ENCODE data around the gene TMEM135. TPM values are rescaled to one million over a fixed set of nuclear protein-coding genes. Genes with fewer than 3 reads are reported as not detected.

Gene TMEM135
- total and polyA plus RNA-seq, 2 donors from 2014 or later = 12.0 to 24.6 TPM

GRCh38 chr11:87030458-87031054, 7.2 kb upstream of the TMEM135 start:
- Histone ChIP-seq H3K4me1 (ENCODE audit: control insufficient read depth in 2 of 3, insufficient read depth in 2 of 3, low read depth in 1 of 3, low read length in 3 of 3) (no peaks in the 10 kb centered on the region), H3K27ac (ENCODE audit: low read depth in 2 of 2, low read length in 2 of 2) (no peak overlapping the region), H3K4me3 (ENCODE audit: low read length in 3 of 3) (no peak overlapping the region), H3K27me3 (ENCODE audit: control insufficient read depth, insufficient read depth, low read length) (no peaks in the 10 kb centered on the region), H3K9ac (ENCODE audit: low read length in 3 of 3) (no peak overlapping the region), H3K36me3 (ENCODE audit: control insufficient read depth in 2 of 3, insufficient read depth in 3 of 3, low read length in 3 of 3) (no peaks in the 10 kb centered on the region), H3K9me3 (ENCODE audit: control insufficient read depth in 2 of 3, insufficient read depth in 1 of 3, low read length in 3 of 3) (no peaks in the 10 kb centered on the region)
- DNase-seq (no peak), FAIRE-seq (no peak)
- TF ChIP-seq CTCF (IDR thresholded peaks at IDR 0.05; ENCODE audit: borderline replicate concordance, extremely low read depth, insufficient read depth) = no peak
- intact Hi-C loops (cut with DNase I) = no loop called here

- Histone ChIP-seq H3K36me3 (ENCODE audit: control insufficient read depth in 2 of 3, insufficient read depth in 3 of 3, low read length in 3 of 3) (no peaks in the 10 kb centered on the region), H3K27ac (ENCODE audit: low read depth in 2 of 2, low read length in 2 of 2) (no peak overlapping the region), H3K4me3 (ENCODE audit: low read length in 3 of 3) (no peak overlapping the region), H3K9ac (ENCODE audit: low read length in 3 of 3) (no peak overlapping the region), H3K4me1 (ENCODE audit: control insufficient read depth in 2 of 3, insufficient read depth in 2 of 3, low read depth in 1 of 3, low read length in 3 of 3) (no peaks in the 10 kb centered on the region), H3K27me3 (ENCODE audit: control insufficient read depth, insufficient read depth, low read length) (no peaks in the 10 kb centered on the region), H3K9me3 (ENCODE audit: control insufficient read depth in 2 of 3, insufficient read depth in 1 of 3, low read length in 3 of 3) (no peaks in the 10 kb centered on the region)
- no peak for TF ChIP-seq CTCF (IDR thresholded peaks at IDR 0.05; ENCODE audit: borderline replicate concordance, extremely low read depth, insufficient read depth)
- no peak for DNase-seq
- no peak for FAIRE-seq
- intact Hi-C loops (cut with DNase I) = no loop called here
These were observed 6.1 kb upstream of the TMEM135 start for GRCh38 chr11:87031433-87032170.

DNA sequence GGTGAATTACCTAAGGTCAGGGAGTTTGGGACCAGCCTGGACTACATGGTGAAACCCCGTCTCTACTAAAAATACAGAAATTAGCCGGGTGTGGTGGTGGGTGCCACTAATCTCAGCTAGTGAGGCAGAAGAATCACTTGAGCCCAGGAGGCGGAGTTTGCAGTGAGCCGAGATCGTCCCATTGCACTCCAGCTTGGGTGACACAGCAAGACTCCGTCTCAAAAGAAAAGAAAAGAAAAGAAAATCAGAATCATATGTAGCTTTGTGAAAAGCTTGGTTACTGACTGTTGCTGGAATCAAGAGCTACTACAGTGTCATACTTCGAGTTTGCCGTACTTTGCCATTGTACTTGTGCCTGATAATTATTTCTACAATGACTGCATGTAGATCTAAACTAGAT, 4.2 kb upstream of the TMEM135 start:
- no peak for FAIRE-seq
- no peaks in the 10 kb centered on the region for H3K27me3 ChIP-seq (ENCODE audit: control insufficient read depth, insufficient read depth, low read length)

More for the DNA sequence above, 4.2 kb upstream of the TMEM135 start:
- Histone ChIP-seq H3K27ac (ENCODE audit: low read depth in 2 of 2, low read length in 2 of 2) (no peak overlapping the region), H3K4me3 (ENCODE audit: low read length in 3 of 3) (no peak overlapping the region), H3K36me3 (ENCODE audit: control insufficient read depth in 2 of 3, insufficient read depth in 3 of 3, low read length in 3 of 3) (no peaks in the 10 kb centered on the region), H3K9ac (ENCODE audit: low read length in 3 of 3) (no peak overlapping the region), H3K4me1 (ENCODE audit: control insufficient read depth in 2 of 3, insufficient read depth in 2 of 3, low read depth in 1 of 3, low read length in 3 of 3) (peaks cover 0 to 4% (median 0%) of the 10 kb centered on the region in 3 donors), H3K9me3 (ENCODE audit: control insufficient read depth in 2 of 3, insufficient read depth in 1 of 3, low read length in 3 of 3) (no peaks in the 10 kb centered on the region)
- no peak for TF ChIP-seq CTCF (IDR thresholded peaks at IDR 0.05; ENCODE audit: borderline replicate concordance, extremely low read depth, insufficient read depth)
- DNase-seq = no peak
- intact Hi-C loops (cut with DNase I) = no loop called here

Data from kidney (tissue), 14 donors.